HG03354 (cell line): Measurements from ENCODE around the gene ELOB.

Experiments
- ATAC-seq: cut with Tn5 transposase; IDR thresholded peaks from one replicate; pipeline ENCODE4 v1.9.1; 2021; ENCODE audit warnings: mild to moderate bottlenecking; ENCODE audit not compliant: unreplicated experiment, poor library complexity, severe bottlenecking

Gene ELOB

DNA sequence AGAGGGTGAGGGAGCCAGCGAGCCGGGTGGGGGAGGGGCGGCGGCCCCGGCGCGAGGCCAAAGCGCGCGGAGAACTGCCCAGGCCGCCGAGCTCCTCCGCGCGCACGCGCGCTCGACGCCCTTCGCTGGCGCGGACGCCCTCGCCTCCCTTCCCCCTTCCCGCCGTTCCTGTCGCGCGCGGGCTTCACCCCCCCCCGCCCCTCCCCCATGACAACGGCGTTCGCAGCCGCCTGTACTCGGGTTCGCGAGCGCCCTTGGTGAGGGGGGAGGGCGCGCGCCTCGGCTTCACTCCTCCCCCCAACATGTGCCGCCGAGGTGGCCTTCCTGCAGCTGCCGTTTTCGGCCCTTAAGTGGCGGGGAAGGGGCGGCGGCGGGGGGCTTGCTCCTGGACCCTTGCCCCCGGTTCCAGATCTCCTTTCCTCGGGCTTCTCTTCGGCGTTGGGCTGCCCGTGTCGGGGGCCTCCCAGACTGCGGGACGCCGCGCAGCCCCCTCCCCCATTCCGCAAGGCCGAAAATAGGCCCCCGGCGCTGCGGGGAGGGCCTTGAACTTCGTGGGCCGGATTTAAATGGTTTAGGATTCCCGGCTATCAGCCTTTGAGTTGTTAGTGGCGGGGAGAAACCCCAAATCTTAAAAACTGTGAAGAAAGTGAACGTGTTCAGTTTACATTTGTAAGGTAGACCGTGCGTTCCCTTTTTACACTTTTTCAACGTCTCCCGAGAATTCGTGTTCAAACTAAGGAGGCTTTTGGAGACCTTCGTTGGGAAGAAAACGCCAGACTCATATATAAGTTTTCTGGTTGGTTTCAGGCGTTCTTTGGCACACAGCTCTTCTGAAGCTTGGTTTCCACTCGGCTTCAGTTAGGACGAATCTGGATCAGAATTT is 24.0 kb downstream of the ELOB start:
- peak; percentile 43 for ATAC-seq

GRCh38 chr16:2752035-2752849 is 24.8 kb downstream of the ELOB start, which contains the start of gene SRRM2:
Gene SRRM2 (plus strand): TSS chr16:2752638. CDS start chr16:2756365, 3,727 bp downstream.
- ATAC-seq, result peak; percentile 83

GRCh38 chr16:2751577-2752034 is 25.5 kb downstream of the ELOB start:
- ATAC-seq, result no peak

GRCh38 chr16:2749936-2750335 is 27.1 kb downstream of the ELOB start:
- no peak for ATAC-seq

DNA sequence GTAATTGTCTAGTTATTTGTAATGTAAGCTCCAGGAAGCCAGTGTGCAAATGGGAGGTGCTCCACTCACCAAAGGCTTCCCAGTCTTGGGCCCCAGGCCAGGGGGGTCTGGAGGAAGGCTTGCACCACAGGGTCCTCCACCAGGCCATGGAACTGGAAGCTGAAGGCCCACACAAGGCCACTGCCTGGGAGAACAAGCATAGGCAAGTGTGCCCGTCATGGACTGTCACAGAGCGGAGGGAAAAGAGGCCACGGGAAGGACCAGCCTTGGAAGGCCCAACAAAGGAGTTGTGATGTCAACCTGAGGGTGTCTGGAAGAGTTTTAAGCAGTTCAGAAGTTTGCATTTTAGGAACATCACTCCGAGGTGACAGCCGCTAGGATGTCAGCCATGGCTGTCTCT is 27.6 kb downstream of the ELOB start:
- no peak for ATAC-seq

GRCh38 chr16:2748757-2749455 is 28.2 kb downstream of the ELOB start:
- ATAC-seq, result no peak

DNA sequence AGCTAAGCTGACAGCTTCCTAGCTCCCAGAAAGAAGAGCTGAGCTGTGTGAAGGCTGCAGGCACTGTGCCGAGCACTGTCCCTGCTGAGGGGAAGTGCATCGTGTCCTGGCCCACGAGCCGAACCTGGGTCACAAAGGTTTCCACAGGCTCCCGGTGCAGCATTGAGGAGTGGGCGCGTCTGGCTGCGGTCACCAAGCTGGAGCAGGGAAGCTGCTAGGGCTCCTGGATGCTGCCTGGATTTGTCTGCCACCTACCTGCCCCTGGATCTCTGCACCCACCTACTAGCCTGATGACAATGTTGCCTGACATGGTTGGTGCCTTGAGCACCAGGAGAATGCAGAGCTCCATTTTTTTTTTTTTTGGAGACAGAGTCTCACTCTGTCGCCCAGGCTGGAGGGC is 31.1 kb downstream of the ELOB start:
- no peak for ATAC-seq

GRCh38 chr16:2745116-2745890 is 31.8 kb downstream of the ELOB start:
- no peak for ATAC-seq

DNA sequence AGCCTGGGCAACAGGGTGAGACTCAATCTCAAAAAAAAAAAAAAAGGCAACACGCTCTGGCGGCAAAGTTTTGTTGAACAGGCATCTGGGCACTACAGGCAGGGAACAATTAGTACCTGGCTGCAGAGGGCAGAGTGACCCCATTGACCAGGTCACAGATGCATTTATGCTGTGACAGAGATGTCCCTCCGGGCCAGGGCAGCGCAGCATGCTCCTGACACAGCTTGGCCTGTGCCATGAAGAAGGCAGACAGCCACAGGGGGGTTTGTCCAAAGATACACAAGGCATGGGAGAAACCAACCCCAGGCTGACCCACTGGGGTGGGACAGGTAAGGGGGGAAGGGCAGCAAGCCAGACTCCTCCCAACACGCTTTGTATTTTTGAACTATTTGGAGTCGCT is 32.4 kb downstream of the ELOB start:
- no peak for ATAC-seq

- no peak for ATAC-seq
Measured at GRCh38 chr16:2743007-2743810, 33.9 kb downstream of the ELOB start.

DNA sequence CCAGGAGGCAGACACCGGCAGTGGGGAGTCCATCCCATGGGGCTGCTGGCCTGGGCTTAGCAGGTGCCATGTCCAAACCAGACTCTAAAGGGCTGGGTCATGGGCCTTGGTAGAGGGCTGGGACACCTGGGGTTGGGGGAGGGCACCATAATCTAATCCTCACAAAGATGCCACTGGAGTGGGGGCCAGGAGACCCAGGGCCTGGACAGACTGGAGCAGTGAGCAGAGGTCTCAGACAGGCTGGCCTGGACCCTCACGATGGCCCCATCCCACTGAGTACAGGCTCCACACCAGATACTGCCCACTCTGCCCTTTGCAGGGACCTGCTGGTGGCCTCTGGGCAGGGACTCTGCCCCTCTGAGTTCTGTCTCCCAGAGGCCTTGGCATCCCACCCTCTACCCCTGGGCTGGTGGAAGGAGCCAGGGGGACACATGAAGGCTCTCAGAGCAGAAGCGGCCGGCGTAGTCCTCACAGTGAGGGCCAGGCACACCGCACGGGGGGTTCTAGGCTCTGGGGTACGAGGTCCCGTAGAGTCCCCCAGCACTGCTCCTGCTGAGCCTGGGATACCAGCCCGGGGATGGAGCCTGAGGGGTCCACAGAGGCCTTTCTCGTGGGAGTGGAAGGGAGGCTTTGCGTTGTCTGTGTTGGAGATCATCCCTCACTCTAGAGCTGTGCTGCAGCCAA is 34.6 kb downstream of the ELOB start:
- ATAC-seq, result no peak

DNA sequence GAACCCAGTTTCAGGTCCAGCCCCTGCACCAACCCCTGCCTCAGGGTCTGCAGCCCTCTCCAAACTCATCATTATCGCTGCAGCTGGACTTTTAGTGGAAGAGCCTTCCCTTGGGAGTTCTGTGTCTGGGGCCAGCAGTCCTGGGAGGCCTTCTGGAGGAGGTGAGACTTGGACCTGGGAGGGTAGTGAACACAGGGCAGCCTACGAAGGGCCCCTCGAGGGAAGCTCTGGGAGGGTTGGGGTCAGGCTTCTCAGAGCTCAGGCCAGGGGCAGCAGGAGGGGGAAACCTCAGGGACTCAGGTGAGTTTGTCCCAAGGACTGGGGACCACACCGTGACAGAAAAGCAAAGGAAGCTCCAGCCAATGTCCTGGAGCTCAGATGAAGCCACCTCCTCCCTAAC is 35.9 kb downstream of the ELOB start:
- no peak for ATAC-seq

GRCh38 chr16:2740476-2740875 is 36.6 kb downstream of the ELOB start:
- ATAC-seq, result no peak

DNA sequence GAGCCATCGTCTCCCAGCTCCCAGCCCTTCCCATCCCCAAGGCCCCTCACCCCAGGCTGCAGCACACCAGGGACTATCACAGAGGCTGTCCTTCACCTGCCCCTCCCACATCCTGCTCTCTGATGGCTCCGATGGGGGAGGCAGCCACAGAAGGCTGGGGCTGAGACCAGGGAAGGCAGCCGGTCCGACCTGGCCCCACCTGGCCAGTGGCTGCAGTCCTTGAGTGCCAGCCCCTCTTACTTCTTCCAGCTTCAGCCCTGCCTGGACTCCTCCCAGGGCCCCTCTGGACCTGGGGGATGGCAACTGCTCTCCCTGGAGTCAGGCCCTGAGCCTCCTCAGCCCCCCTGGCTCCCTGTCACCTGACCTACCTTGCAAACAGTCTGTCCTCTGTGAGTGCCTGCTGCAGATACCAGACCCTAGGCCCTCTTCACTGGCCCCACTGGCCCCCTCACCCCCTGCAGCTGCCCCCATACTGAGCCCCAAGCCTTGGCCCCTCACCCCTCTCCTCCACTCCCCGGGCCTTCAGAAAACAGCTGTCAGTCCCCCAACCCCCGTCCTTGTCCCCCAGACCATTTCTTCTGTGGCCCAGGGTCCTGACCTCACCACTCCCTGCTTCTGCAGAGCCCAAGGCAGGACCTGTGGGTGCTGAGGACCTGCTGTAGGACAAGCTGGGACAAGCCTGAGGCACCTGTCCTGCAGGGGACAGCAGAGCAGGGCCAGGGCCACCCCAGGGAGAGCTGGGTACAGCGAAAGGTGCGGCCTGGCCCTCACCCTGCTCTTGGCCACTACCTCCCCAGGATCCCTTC is 37.3 kb downstream of the ELOB start:
- no peak for ATAC-seq

- ATAC-seq, result no peak
Measured at GRCh38 chr16:2738615-2739014, 38.5 kb downstream of the ELOB start.

DNA sequence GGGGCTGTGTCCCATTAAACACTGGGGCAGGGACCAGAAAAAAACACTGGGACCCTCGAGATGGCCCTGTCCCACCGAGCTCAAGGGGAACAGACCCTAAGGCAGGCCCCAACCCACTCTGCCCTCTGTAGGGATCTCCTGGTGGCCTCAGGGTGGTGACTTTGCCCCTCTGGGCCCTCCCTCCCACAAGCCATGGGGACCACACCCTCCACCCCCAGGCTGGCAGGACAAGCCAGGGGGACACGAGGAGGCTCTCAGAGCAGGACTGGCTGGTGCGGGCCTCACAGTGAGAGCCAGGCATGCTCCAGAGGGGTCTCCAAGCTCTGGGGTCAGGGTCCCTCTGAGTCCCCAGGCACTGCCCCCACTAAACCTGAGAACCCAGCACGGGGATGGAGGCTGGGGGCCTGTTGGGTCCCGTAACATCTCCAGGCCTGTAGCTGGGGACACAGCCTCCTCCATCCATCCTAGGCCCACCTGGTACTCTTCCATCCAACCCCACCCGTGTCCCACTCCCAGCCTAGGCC is 39.1 kb downstream of the ELOB start:
- no peak for ATAC-seq

- ATAC-seq, result no peak
Measured at GRCh38 chr16:2737238-2737605, 39.9 kb downstream of the ELOB start.
